ENCODE data around the gene NMNAT1.

- TF ChIP-seq CTCF (IDR thresholded peaks at IDR 0.05; ENCODE audit: low read depth, low read length, poor library complexity, severe bottlenecking) (no peak), EZH2phosphoT487 (IDR thresholded peaks at IDR 0.05; ENCODE audit: borderline replicate concordance, low read length) (no peak)
Observed at GRCh38 chr1:9904596-9904995, 38.7 kb upstream of the NMNAT1 start.
